ENCODE results near the gene PDE4D. TPM values are rescaled to one million over a fixed set of nuclear protein-coding genes. Genes with fewer than 3 reads are reported as not detected.

The PDE4D gene
- total RNA-seq, 1 donor from 2014 or later: 44.8 TPM

DNA sequence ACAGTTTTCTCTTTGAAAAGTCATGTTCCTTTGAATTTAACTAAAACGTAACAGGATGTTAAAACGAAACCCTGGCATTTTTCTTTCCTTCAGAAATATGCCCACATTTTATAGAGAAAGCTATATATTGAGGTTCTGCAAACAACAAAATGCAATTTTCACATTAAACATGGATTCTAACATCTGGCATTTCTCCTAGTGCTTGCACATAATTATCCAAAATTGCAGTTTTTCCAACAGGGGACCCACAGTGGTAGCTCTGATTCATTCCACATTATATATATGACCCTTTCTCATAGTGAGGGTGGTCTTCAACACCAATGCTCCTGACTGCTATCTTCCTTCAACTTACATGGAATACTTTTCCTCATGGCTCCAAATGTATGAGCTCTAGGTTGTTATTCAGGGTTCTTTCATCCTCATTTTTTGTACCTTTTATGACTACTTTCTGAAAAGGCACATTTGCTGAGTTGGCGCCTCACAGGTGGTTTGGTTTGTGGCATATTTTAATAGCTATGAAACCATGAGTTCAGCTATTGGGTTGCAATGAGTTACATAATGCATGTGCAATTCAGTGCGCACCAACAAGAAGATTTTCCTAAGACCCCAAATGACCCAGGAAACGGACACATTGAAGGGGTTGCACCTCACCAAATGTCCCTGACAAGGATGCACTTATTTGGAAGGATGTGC lies 758.9 kb downstream of the PDE4D start:
- Histone ChIP-seq H3K9me3 (no peaks in the 10 kb centered on the region), H3K27me3 (no peaks in the 10 kb centered on the region), H3K4me3 (no peak overlapping the region), H3K4me1 (peaks cover 0 to 4% of the 10 kb centered on the region in 2 donors), H3K27ac (no peak overlapping the region), H3K36me3 (no peaks in the 10 kb centered on the region)
- DNase-seq (ENCODE audit: low spot score in 2 of 2): no peak
- intact Hi-C loops (cut with DNase I): no loop called here
- TF ChIP-seq, protein P1, sequence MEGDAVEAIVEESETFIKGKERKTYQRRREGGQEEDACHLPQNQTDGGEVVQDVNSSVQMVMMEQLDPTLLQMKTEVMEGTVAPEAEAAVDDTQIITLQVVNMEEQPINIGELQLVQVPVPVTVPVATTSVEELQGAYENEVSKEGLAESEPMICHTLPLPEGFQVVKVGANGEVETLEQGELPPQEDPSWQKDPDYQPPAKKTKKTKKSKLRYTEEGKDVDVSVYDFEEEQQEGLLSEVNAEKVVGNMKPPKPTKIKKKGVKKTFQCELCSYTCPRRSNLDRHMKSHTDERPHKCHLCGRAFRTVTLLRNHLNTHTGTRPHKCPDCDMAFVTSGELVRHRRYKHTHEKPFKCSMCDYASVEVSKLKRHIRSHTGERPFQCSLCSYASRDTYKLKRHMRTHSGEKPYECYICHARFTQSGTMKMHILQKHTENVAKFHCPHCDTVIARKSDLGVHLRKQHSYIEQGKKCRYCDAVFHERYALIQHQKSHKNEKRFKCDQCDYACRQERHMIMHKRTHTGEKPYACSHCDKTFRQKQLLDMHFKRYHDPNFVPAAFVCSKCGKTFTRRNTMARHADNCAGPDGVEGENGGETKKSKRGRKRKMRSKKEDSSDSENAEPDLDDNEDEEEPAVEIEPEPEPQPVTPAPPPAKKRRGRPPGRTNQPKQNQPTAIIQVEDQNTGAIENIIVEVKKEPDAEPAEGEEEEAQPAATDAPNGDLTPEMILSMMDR (IDR thresholded peaks at IDR 0.05): no peak

DNA sequence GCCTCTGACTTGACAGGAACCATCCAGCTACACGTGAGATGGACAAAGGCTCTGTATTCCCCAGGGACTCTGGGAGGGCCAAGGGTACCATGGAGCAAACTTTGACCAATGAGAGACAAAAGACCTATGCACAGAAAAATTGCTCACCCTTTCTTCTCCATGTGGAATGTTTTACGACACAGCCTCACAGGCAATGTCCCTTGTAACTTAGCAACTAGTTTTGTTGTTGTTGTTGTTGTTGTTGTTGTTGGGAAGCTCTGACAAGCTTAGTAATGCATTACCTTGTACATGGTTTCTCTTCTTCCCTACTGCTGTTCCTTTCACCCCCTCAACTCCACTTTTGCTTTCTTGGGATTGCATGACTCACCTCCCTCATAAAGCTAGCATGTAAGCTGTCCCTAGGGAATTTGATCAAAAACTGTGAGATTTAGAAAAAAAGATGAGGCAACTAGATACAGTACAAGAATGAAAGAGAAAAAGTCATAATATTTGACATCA lies 759.7 kb downstream of the PDE4D start:
- no peak for DNase-seq (ENCODE audit: low spot score in 2 of 2)
- Histone ChIP-seq H3K36me3 (no peaks in the 10 kb centered on the region), H3K27ac (no peak overlapping the region), H3K27me3 (no peaks in the 10 kb centered on the region), H3K4me1 (peaks cover 0 to 4% of the 10 kb centered on the region in 2 donors), H3K4me3 (no peak overlapping the region), H3K9me3 (no peaks in the 10 kb centered on the region)
- TF ChIP-seq, protein P1 (IDR thresholded peaks at IDR 0.05): no peak
- intact Hi-C loops (cut with DNase I): no loop called here

DNA sequence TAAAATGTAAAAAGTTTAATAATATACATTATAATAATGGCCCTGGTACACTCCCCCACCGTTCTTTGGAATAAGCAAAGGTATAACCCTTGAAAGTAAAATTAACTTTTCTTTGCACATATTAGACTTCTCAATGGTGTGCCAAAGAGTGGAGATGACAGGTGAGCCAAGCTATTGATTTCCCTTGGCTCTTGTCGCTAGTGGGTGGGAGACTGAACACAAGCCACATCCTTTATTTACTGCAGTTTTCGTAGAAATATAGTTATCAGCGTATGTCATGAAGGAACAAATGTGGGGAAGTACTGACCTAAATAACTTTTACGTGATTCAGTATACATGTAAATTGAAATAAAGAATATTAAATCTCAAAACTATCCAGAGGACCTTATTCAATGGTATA lies 761.4 kb downstream of the PDE4D start:
- intact Hi-C loops (cut with DNase I): no loop called here
- Histone ChIP-seq H3K4me3 (no peak overlapping the region), H3K27ac (no peak overlapping the region), H3K4me1 (peaks cover 0 to 12% of the 10 kb centered on the region in 2 donors), H3K36me3 (no peaks in the 10 kb centered on the region), H3K27me3 (no peaks in the 10 kb centered on the region), H3K9me3 (no peaks in the 10 kb centered on the region)
- DNase-seq (ENCODE audit: low spot score in 2 of 2): no peak
- TF ChIP-seq, protein P1 (IDR thresholded peaks at IDR 0.05): no peak

DNA sequence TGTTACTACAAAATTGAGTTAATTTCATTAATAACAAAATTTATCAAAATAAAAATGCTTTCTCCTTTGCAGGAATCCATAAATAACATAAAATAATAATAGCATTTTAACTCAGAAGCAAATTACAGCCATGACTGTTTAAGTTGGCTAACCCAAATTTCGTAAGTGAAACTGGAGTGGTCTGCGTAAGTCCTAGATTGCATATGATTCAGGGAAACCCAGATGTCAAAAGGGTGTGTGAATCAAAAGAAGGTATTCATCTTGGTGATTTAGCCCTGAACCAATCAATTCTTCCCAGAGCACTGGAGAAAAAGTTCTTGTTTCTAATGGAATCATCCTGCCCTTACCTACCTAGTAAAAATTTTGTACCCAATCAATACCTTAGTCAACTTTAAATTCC lies 763.1 kb downstream of the PDE4D start:
- no peaks in the 10 kb centered on the region for H3K27me3 ChIP-seq
- no peak overlapping the region for H3K4me3 ChIP-seq
- intact Hi-C loops (cut with DNase I): no loop called here
- TF ChIP-seq, protein P1 (IDR thresholded peaks at IDR 0.05): no peak
- no peaks in the 10 kb centered on the region for H3K36me3 ChIP-seq
- no peaks in the 10 kb centered on the region for H3K9me3 ChIP-seq
- H3K27ac ChIP-seq: no peak overlapping the region
- H3K4me1 ChIP-seq: peaks cover 0 to 16% of the 10 kb centered on the region in 2 donors
- DNase-seq (ENCODE audit: low spot score in 2 of 2): no peak

DNA sequence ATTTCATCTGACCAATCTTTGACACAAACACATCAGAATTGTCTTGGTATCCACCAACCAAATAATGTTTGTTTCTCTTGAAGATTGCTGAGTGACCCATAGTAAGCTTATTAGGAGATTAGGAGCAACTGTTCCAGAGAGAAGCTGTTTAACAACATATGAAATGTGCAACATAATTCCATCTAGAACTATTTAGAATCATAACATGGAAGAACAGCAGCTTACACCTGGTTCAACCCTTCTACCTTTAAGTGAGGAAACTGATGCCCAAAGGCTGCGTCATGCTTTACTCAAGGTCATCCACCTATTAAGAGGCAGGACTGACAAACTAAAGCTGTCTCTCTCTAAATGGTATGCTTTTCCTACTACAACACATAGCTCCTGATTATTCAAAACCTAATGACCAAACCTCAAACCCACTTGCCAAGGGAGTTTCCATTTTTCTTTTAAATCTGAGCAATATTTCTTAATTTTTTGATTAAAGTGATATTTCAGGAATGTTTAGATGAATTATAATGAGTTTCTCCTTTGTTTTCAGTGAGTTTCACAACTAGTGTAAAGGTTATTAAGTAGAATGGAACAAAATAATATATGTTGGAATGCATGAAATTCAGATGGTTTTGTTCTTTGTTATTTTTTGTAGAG lies 764.8 kb downstream of the PDE4D start:
- no peaks in the 10 kb centered on the region for H3K36me3 ChIP-seq
- intact Hi-C loops (cut with DNase I): loop anchor here (10.0 kb wide), 1 partner anchor 204 kb away; no protein-coding TSS in a partner anchor
- DNase-seq (ENCODE audit: low spot score in 2 of 2): no peak
- no peak overlapping the region for H3K27ac ChIP-seq
- no peak overlapping the region for H3K4me3 ChIP-seq
- H3K9me3 ChIP-seq: no peaks in the 10 kb centered on the region
- no peaks in the 10 kb centered on the region for H3K27me3 ChIP-seq
- TF ChIP-seq, protein P1 (IDR thresholded peaks at IDR 0.05): no peak
- H3K4me1 ChIP-seq: peaks cover 0 to 13% of the 10 kb centered on the region in 2 donors
